ENCODE measurements around the gene F2RL2. TPM values are rescaled to one million over a fixed set of nuclear protein-coding genes. Genes with fewer than 3 reads are reported as not detected.

Gene F2RL2
- polyA plus RNA-seq, 1 donor from 2014 or later = not detected

- no peaks in the 10 kb centered on the region for H3K9me2 ChIP-seq (ENCODE audit: insufficient read depth, low read length)
- H3K79me2 ChIP-seq (replicated peaks; ENCODE audit: insufficient read depth, low read length) = no peaks in the 10 kb centered on the region
- no peak overlapping the region for H3K9ac ChIP-seq (ENCODE audit: low read length)
- H3F3A ChIP-seq (ENCODE audit: insufficient read depth, low read length, poor library complexity, severe bottlenecking) = no peaks in the 10 kb centered on the region
- no peak overlapping the region for H3K4me3 ChIP-seq (ENCODE audit: low read length)
- no peak overlapping the region for H2AFZ ChIP-seq (ENCODE audit: low read depth, low read length)
- no peaks in the 10 kb centered on the region for H3K9me3 ChIP-seq (ENCODE audit: low read length)
- no peaks in the 10 kb centered on the region for H3K36me3 ChIP-seq (ENCODE audit: insufficient read depth, low read length)
- no peak overlapping the region for H3K4me2 ChIP-seq (ENCODE audit: low read length)
- TF ChIP-seq MXI1 (conservative IDR thresholded peaks at IDR 0.05; ENCODE audit: poor library complexity, severe bottlenecking) = no peak
- no peak for TF ChIP-seq TAF1 (IDR thresholded peaks at IDR 0.05; ENCODE audit: low read depth)
- TF ChIP-seq POLR2AphosphoS5 (IDR thresholded peaks at IDR 0.05) = no peak
- TF ChIP-seq RAD21 (conservative IDR thresholded peaks at IDR 0.05) = no peak
- no peak for TF ChIP-seq EZH2 (IDR thresholded peaks at IDR 0.05; ENCODE audit: borderline replicate concordance, insufficient read depth, low read length, poor library complexity, severe bottlenecking)
- TF ChIP-seq CTCF (IDR thresholded peaks at IDR 0.05; ENCODE audit: poor library complexity, severe bottlenecking) = no peak
- no peak for TF ChIP-seq SMC3 (conservative IDR thresholded peaks at IDR 0.05; ENCODE audit: poor library complexity)
- TF ChIP-seq EP300 (conservative IDR thresholded peaks at IDR 0.05; ENCODE audit: poor library complexity, severe bottlenecking) = no peak
- no peak for TF ChIP-seq REST (IDR thresholded peaks at IDR 0.05; ENCODE audit: borderline replicate concordance)
- H4K20me1 ChIP-seq (ENCODE audit: insufficient read depth) = no peaks in the 10 kb centered on the region
- no peak overlapping the region for H3K27ac ChIP-seq (ENCODE audit: low read length)
- H3K27me3 ChIP-seq (ENCODE audit: insufficient read depth, low read depth, low read length) = no peaks in the 10 kb centered on the region
These were observed 15.3 kb upstream of the F2RL2 start for GRCh38 chr5:76638479-76638878.

GRCh38 chr5:76637490-76637889 lies 14.3 kb upstream of the F2RL2 start:
- Histone ChIP-seq H3K27ac (ENCODE audit: low read length) (no peak overlapping the region), H4K20me1 (ENCODE audit: insufficient read depth) (no peaks in the 10 kb centered on the region), H3K9ac (ENCODE audit: low read length) (no peak overlapping the region), H3K36me3 (ENCODE audit: insufficient read depth, low read length) (no peaks in the 10 kb centered on the region), H3K4me2 (ENCODE audit: low read length) (no peak overlapping the region), H3K9me3 (ENCODE audit: low read length) (no peaks in the 10 kb centered on the region), H3K27me3 (ENCODE audit: insufficient read depth, low read depth, low read length) (no peaks in the 10 kb centered on the region), H3K79me2 (replicated peaks; ENCODE audit: insufficient read depth, low read length) (no peaks in the 10 kb centered on the region), H3F3A (ENCODE audit: insufficient read depth, low read length, poor library complexity, severe bottlenecking) (no peaks in the 10 kb centered on the region), H2AFZ (ENCODE audit: low read depth, low read length) (no peak overlapping the region), H3K4me3 (ENCODE audit: low read length) (no peak overlapping the region), H3K9me2 (ENCODE audit: insufficient read depth, low read length) (no peaks in the 10 kb centered on the region)
- TF ChIP-seq REST (IDR thresholded peaks at IDR 0.05; ENCODE audit: borderline replicate concordance) = no peak
- no peak for TF ChIP-seq RAD21 (conservative IDR thresholded peaks at IDR 0.05)
- no peak for TF ChIP-seq MXI1 (conservative IDR thresholded peaks at IDR 0.05; ENCODE audit: poor library complexity, severe bottlenecking)
- no peak for TF ChIP-seq POLR2AphosphoS5 (IDR thresholded peaks at IDR 0.05)
- TF ChIP-seq EP300 (conservative IDR thresholded peaks at IDR 0.05; ENCODE audit: poor library complexity, severe bottlenecking) = no peak
- TF ChIP-seq EZH2 (IDR thresholded peaks at IDR 0.05; ENCODE audit: borderline replicate concordance, insufficient read depth, low read length, poor library complexity, severe bottlenecking) = no peak
- no peak for TF ChIP-seq SMC3 (conservative IDR thresholded peaks at IDR 0.05; ENCODE audit: poor library complexity)
- no peak for TF ChIP-seq CTCF (IDR thresholded peaks at IDR 0.05; ENCODE audit: poor library complexity, severe bottlenecking)
- no peak for TF ChIP-seq TAF1 (IDR thresholded peaks at IDR 0.05; ENCODE audit: low read depth)

Data from neural cell (in vitro differentiated cells).